Mesenchymal stem cell (in vitro differentiated cells and primary cell): Measurements from ENCODE around the gene DUSP9.

Experiments
- DNase-seq: peaks from one replicate; pipeline ENCODE4 v3.0.0-alpha.2; 2013
- H2AFZ ChIP-seq: one replicate; pipeline ENCODE4 v1.6.1; 2013; ENCODE audit warnings: low read depth, mild to moderate bottlenecking, control low read depth, inconsistent platforms, low read length, moderate library complexity
- H2AK5ac ChIP-seq: 2 replicates; pipeline ENCODE4 v1.6.1; 2013; ENCODE audit warnings: low read length, moderate library complexity, mild to moderate bottlenecking, inconsistent platforms; ENCODE audit not compliant: severe bottlenecking
- H2BK120ac ChIP-seq: one replicate; pipeline ENCODE4 v1.6.1; 2013; ENCODE audit warnings: low read depth, mild to moderate bottlenecking, inconsistent platforms, low read length, moderate library complexity
- H2BK12ac ChIP-seq, 2 experiments: one replicate each; pipeline ENCODE4 v1.6.1; 2013; ENCODE audit warnings: inconsistent platforms in 2 of 2, low read length in 2 of 2, mild to moderate bottlenecking in 2 of 2, moderate library complexity in 2 of 2, control low read depth in 1 of 2
- H2BK15ac ChIP-seq: one replicate; pipeline ENCODE4 v1.6.1; 2013; ENCODE audit warnings: mild to moderate bottlenecking, low read depth, inconsistent platforms; ENCODE audit not compliant: poor library complexity, severe bottlenecking
- H2BK5ac ChIP-seq: 2 replicates; pipeline ENCODE4 v1.6.1; 2013; ENCODE audit warnings: low read depth, mild to moderate bottlenecking, low read length, control low read depth, inconsistent platforms; ENCODE audit not compliant: poor library complexity, severe bottlenecking
- H3K14ac ChIP-seq, 2 experiments: one replicate each; pipeline ENCODE4 v1.6.1; 2013; ENCODE audit warnings: inconsistent platforms in 2 of 2, low read length in 2 of 2, control low read depth in 1 of 2, mild to moderate bottlenecking in 1 of 2, moderate library complexity in 1 of 2
- H3K18ac ChIP-seq, 2 experiments: one replicate each; pipeline ENCODE4 v1.6.1; 2013; ENCODE audit warnings: inconsistent platforms in 2 of 2, low read length in 2 of 2, control low read depth in 1 of 2, low read depth in 1 of 2, mild to moderate bottlenecking in 1 of 2
- H3K23ac ChIP-seq, 2 experiments: one replicate each; pipeline ENCODE4 v1.6.1; 2013; ENCODE audit warnings: inconsistent platforms in 2 of 2, low read length in 2 of 2, mild to moderate bottlenecking in 2 of 2, moderate library complexity in 2 of 2, control low read depth in 1 of 2
- H3K27ac ChIP-seq: 2 replicates; pipeline ENCODE4 v1.5.1; 2013; ENCODE audit warnings: mild to moderate bottlenecking, moderate library complexity, low read length, control low read depth, inconsistent platforms; ENCODE audit not compliant: poor library complexity, severe bottlenecking
- H3K27me3 ChIP-seq, 2 experiments: 2 replicates each; pipeline versions ENCODE4 v1.6.1 to v1.7.0; 2013; ENCODE audit warnings: low read length in 2 of 2, mild to moderate bottlenecking in 2 of 2, moderate library complexity in 2 of 2, control low read depth in 1 of 2, inconsistent platforms in 1 of 2; ENCODE audit not compliant: control insufficient read depth in 1 of 2, insufficient read depth in 1 of 2
- H3K36me3 ChIP-seq, 2 experiments: 2 replicates each; pipeline versions ENCODE4 v1.6.1 to v1.7.0; 2013; ENCODE audit warnings: low read length in 2 of 2, control low read depth in 1 of 2, inconsistent platforms in 1 of 2, low read depth in 1 of 2, mild to moderate bottlenecking in 1 of 2; ENCODE audit not compliant: insufficient read depth in 2 of 2, control insufficient read depth in 1 of 2
- H3K4ac ChIP-seq, 2 experiments: one replicate each; pipeline ENCODE4 v1.6.1; 2013; ENCODE audit warnings: inconsistent platforms in 2 of 2, low read length in 2 of 2, mild to moderate bottlenecking in 2 of 2, moderate library complexity in 2 of 2, control low read depth in 1 of 2, low read depth in 1 of 2
- H3K4me1 ChIP-seq: 2 replicates; pipeline ENCODE4 v1.6.1; 2013; ENCODE audit warnings: low read depth, low read length, control low read depth; ENCODE audit not compliant: control insufficient read depth, insufficient read depth
- H3K4me2 ChIP-seq: 2 replicates; pipeline ENCODE4 v1.6.1; 2013; ENCODE audit warnings: low read length, mild to moderate bottlenecking, inconsistent platforms; ENCODE audit not compliant: poor library complexity, severe bottlenecking
- H3K4me3 ChIP-seq, 2 experiments: 2 replicates each; pipeline versions ENCODE4 v1.5.1 to v1.7.0; 2013; ENCODE audit warnings: low read length in 2 of 2, mild to moderate bottlenecking in 2 of 2, control low read depth in 1 of 2, low read depth in 1 of 2; ENCODE audit not compliant: insufficient read depth in 1 of 2
- H3K79me1 ChIP-seq: replicated peaks from 2 replicates; pipeline ENCODE4 v1.6.1; 2013; ENCODE audit warnings: mild to moderate bottlenecking, control low read depth, low read length, inconsistent platforms; ENCODE audit not compliant: poor library complexity, severe bottlenecking
- H3K9ac ChIP-seq: 2 replicates; pipeline ENCODE4 v1.7.0; 2013; ENCODE audit warnings: mild to moderate bottlenecking, low read length, moderate library complexity
- H3K9me3 ChIP-seq: 2 replicates; pipeline ENCODE4 v1.7.0; 2013; ENCODE audit warnings: mild to moderate bottlenecking, low read length; ENCODE audit not compliant: control insufficient read depth
- H4K8ac ChIP-seq: one replicate; pipeline ENCODE4 v1.6.1; 2013; ENCODE audit warnings: inconsistent platforms, mild to moderate bottlenecking, low read length, moderate library complexity
- H4K91ac ChIP-seq: one replicate; pipeline ENCODE4 v1.6.1; 2013; ENCODE audit warnings: mild to moderate bottlenecking, low read length, inconsistent platforms
- WGBS: methylation state at CpG from one replicate; pipeline ENCODE4 v1.1.7; 2013; ENCODE audit warnings: mixed read lengths; 5-methylcytosine and 5-hydroxymethylcytosine counted together

The DUSP9 gene

DNA sequence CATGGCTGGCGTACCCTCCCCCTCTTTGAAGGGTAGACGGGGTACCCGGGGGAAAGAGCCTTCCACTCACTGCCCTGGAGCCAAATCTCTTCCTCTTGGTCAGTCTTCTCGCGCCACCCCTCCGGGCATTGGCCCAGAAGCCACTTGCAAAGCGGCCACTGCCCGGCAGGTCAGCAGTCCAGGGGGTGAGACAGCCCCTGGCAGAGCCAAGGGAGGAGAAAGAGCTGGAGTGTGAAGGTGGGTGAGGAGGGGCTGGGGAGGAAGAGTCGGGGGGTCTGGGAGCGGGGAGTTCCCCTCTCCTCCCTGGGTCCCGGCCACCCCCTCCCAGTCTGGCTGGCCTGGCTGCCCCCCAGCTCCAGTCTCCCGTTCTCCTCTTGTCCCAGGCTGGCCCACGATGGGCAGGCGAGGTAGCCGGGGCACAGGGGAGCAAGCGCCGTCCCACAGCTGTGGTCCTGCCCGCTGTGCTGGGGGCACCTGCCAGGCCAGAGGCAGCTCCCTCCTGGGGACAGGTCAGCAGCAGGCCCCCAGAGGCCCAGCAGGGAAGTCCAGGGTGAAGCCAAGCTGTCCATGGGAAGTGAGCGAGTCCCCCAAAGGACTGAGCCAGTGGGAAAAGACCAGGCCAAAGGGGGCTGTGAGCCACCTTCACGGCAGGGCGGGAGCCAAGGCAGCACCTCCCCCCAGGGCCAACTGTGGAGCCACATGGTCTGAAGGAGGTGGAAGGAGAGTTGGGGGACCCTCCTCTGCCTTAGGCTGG, 21.6 kb upstream of the DUSP9 start:
- Histone ChIP-seq H2AFZ (no peak overlapping the region), H3K9me3 (peaks cover 9% of the 10 kb centered on the region), H3K14ac (no peak overlapping the region), H3K4me3 (no peak overlapping the region), H4K91ac (no peak overlapping the region), H2BK12ac (no peak overlapping the region), H3K36me3 (no peaks in the 10 kb centered on the region), H3K27me3 (peaks cover 0 to 78% of the 10 kb centered on the region in 2 experiments), H3K79me1 (no peaks in the 10 kb centered on the region), H2BK120ac (no peak overlapping the region), H3K4ac (no peak overlapping the region), H4K8ac (no peak overlapping the region), H3K23ac (no peak overlapping the region), H3K4me1 (peaks cover 35% of the 10 kb centered on the region), H2BK5ac (no peak overlapping the region), H3K9ac (no peak overlapping the region), H2BK15ac (no peak overlapping the region), H3K18ac (no peak overlapping the region), H2AK5ac (no peak overlapping the region), H3K4me2 (no peak overlapping the region), H3K27ac (no peak overlapping the region)
- 89% methylated on average over 15 of the region's 21 CpGs for WGBS
- no peak for DNase-seq

- Histone ChIP-seq H3K9ac (no peak overlapping the region), H3K27ac (no peak overlapping the region), H4K8ac (no peak overlapping the region), H2BK120ac (no peak overlapping the region), H3K9me3 (peaks cover 14% of the 10 kb centered on the region), H2BK15ac (no peak overlapping the region), H2AK5ac (peak overlapping the region; percentile 42), H3K4me1 (peaks cover 35% of the 10 kb centered on the region), H2BK12ac (no peak overlapping the region), H3K79me1 (no peaks in the 10 kb centered on the region), H2BK5ac (no peak overlapping the region), H3K23ac (no peak overlapping the region), H3K4ac (no peak overlapping the region), H3K4me3 (no peak overlapping the region), H3K14ac (no peak overlapping the region), H3K4me2 (no peak overlapping the region), H2AFZ (no peak overlapping the region), H4K91ac (no peak overlapping the region), H3K27me3 (peaks cover 0 to 85% of the 10 kb centered on the region in 2 experiments), H3K18ac (no peak overlapping the region), H3K36me3 (no peaks in the 10 kb centered on the region)
- WGBS, result 84% methylated on average over 12 of the region's 16 CpGs
- no peak for DNase-seq
These were observed 20.9 kb upstream of the DUSP9 start for GRCh38 chrX:153626025-153626633.

- Histone ChIP-seq H3K36me3 (no peaks in the 10 kb centered on the region), H3K4me2 (no peak overlapping the region), H3K23ac (no peak overlapping the region), H2BK5ac (peak overlapping the region; percentile 44), H3K9me3 (peaks cover 24% of the 10 kb centered on the region), H2BK12ac (no peak overlapping the region), H3K14ac (no peak overlapping the region), H3K4ac (no peak overlapping the region), H2BK15ac (no peak overlapping the region), H3K4me3 (no peak overlapping the region), H3K79me1 (no peaks in the 10 kb centered on the region), H3K9ac (no peak overlapping the region), H3K27ac (peak overlapping the region; percentile 70), H2AK5ac (no peak overlapping the region), H2AFZ (no peak overlapping the region), H2BK120ac (no peak overlapping the region), H3K27me3 (peaks cover 0 to 85% of the 10 kb centered on the region in 2 experiments), H3K4me1 (peaks cover 33% of the 10 kb centered on the region), H3K18ac (no peak overlapping the region), H4K91ac (no peak overlapping the region), H4K8ac (no peak overlapping the region)
- WGBS, result 89% methylated on average over 27 of the region's 35 CpGs
- DNase-seq, result no peak
These were observed 19.9 kb upstream of the DUSP9 start for GRCh38 chrX:153626863-153627674.

GRCh38 chrX:153627675-153628111, 19.3 kb upstream of the DUSP9 start:
- Histone ChIP-seq H2BK120ac (no peak overlapping the region), H3K4me3 (no peak overlapping the region), H3K4me1 (peaks cover 31% of the 10 kb centered on the region), H3K23ac (no peak overlapping the region), H3K14ac (no peak overlapping the region), H2AK5ac (peak overlapping the region; percentile 29), H3K27me3 (peaks cover 0 to 79% of the 10 kb centered on the region in 2 experiments), H2BK12ac (no peak overlapping the region), H3K4ac (no peak overlapping the region), H4K91ac (no peak overlapping the region), H2BK15ac (no peak overlapping the region), H3K18ac (no peak overlapping the region), H3K79me1 (no peaks in the 10 kb centered on the region), H3K27ac (peak overlapping the region; percentile 70), H2BK5ac (peak overlapping the region; percentile 44), H3K9ac (no peak overlapping the region), H3K36me3 (no peaks in the 10 kb centered on the region), H2AFZ (no peak overlapping the region), H3K9me3 (peaks cover 24% of the 10 kb centered on the region), H3K4me2 (no peak overlapping the region), H4K8ac (no peak overlapping the region)
- no peak for DNase-seq
- WGBS, result 75% methylated on average over 6 of the region's 15 CpGs
